NK-92 treated with Interleukin-12 subunit alpha and Interleukin-12 subunit beta, amount 100 ng/mL, for 24 hours (cell line): ENCODE measurements around the gene RAD51B.
"Not testable (repeated sequence)": the region's sequence is repeated elsewhere in the genome, so short reads cannot be mapped to it uniquely, and the experiment has no call there.

Experiments used
- DNase-seq: peaks from one replicate; lab custom pipeline; 2025; lab: John Stamatoyannopoulos, UW

The RAD51B gene

GRCh38 chr14:68302938-68303337 is 483.4 kb downstream of the RAD51B start:
- DNase-seq = not testable (repeated sequence)

GRCh38 chr14:68305738-68306137 is 486.2 kb downstream of the RAD51B start:
- no peak for DNase-seq

- DNase-seq = no peak
Measured at GRCh38 chr14:68306265-68306933, 486.8 kb downstream of the RAD51B start.

- DNase-seq = no peak
Measured at GRCh38 chr14:68306934-68307789, 487.6 kb downstream of the RAD51B start.

- no peak for DNase-seq
Measured at GRCh38 chr14:68307790-68308168, 488.2 kb downstream of the RAD51B start.

- no peak for DNase-seq
Measured at GRCh38 chr14:68308726-68309520, 489.3 kb downstream of the RAD51B start.

GRCh38 chr14:68309616-68310015 is 490.0 kb downstream of the RAD51B start:
- no peak for DNase-seq

- DNase-seq = no peak
Measured at GRCh38 chr14:68312300-68312699, 492.7 kb downstream of the RAD51B start.

GRCh38 chr14:68312884-68313610 is 493.5 kb downstream of the RAD51B start:
- no peak for DNase-seq

GRCh38 chr14:68314642-68315041 is 495.1 kb downstream of the RAD51B start:
- DNase-seq = no peak

- no peak for DNase-seq
Measured at GRCh38 chr14:68315081-68315480, 495.5 kb downstream of the RAD51B start.

- no peak for DNase-seq
Measured at GRCh38 chr14:68316078-68316868, 496.7 kb downstream of the RAD51B start.

- no peak for DNase-seq
Measured at GRCh38 chr14:68317239-68317638, 497.7 kb downstream of the RAD51B start.

- no peak for DNase-seq
Measured at GRCh38 chr14:68318828-68319227, 499.2 kb downstream of the RAD51B start.

GRCh38 chr14:68320495-68320894 is 500.9 kb downstream of the RAD51B start:
- DNase-seq = no peak

GRCh38 chr14:68322940-68323620 is 503.5 kb downstream of the RAD51B start:
- DNase-seq = no peak

- DNase-seq = no peak
Measured at GRCh38 chr14:68325267-68325807, 505.8 kb downstream of the RAD51B start.

- DNase-seq = no peak
Measured at GRCh38 chr14:68327231-68327630, 507.7 kb downstream of the RAD51B start.

- DNase-seq = no peak
Measured at GRCh38 chr14:68328509-68328908, 508.9 kb downstream of the RAD51B start.

GRCh38 chr14:68331426-68331825 is 511.8 kb downstream of the RAD51B start:
- DNase-seq = no peak
